H1 (cell line): ENCODE data around the gene RASA4.
"Not testable (repeated sequence)": the region's sequence is repeated elsewhere in the genome, so short reads cannot be mapped to it uniquely, and the experiment has no call there.

Source experiments
- BRCA1 ChIP-seq: IDR thresholded peaks from 2 replicates; pipeline ENCODE4 v1.6.1; 2012; ENCODE audit warnings: low read depth, low read length, improper control_type of control experiment
- EGR1 ChIP-seq: IDR thresholded peaks from 2 replicates; pipeline ENCODE4 v1.6.1; 2011; ENCODE audit warnings: low read depth, low read length, borderline replicate concordance
- ZNF274 ChIP-seq: IDR thresholded peaks from 2 replicates; pipeline ENCODE4 v1.7.0; 2012; ENCODE audit warnings: low read length, borderline replicate concordance; ENCODE audit errors: extremely low read depth

- TF ChIP-seq BRCA1, EGR1, ZNF274: not testable (repeated sequence)
Observed at GRCh38 chr7:102545288-102545687, 71.3 kb downstream of the RASA4 start.
